Prostate gland (tissue), 2 donors: ENCODE results near the gene TMPRSS15. TPM values are rescaled to one million over a fixed set of nuclear protein-coding genes. Genes with fewer than 3 reads are reported as not detected.

Experiments
- DNase-seq: peaks from one replicate; pipeline ENCODE4 v3.0.0-alpha.2; 2019; ENCODE audit warnings: low spot score
- H3K27ac ChIP-seq, 2 donors: fragments of 200-600 bp; sonication (generic); 2 replicates each; pipeline ENCODE4 v1.5.1; 2017 to 2019
- H3K27me3 ChIP-seq: fragments of 200-600 bp; sonication (generic); replicated peaks from 2 replicates; pipeline ENCODE4 v1.5.1; 2019; ENCODE audit not compliant: insufficient read depth
- H3K36me3 ChIP-seq, 2 donors: fragments of 200-600 bp; sonication (generic); 1 replicate in 1 of 2; 2 replicates in 1 of 2; pipeline versions ENCODE4 v1.5.1 to v1.8.1; 2017 to 2019
- H3K4me1 ChIP-seq: fragments of 200-600 bp; sonication (generic); replicated peaks from 2 replicates; pipeline ENCODE4 v1.5.1; 2019
- H3K4me3 ChIP-seq, 2 donors: fragments of 200-600 bp; sonication (generic); 2 replicates each; pipeline ENCODE4 v1.5.1; 2017 to 2019
- H3K9me3 ChIP-seq: fragments of 200-600 bp; sonication (generic); 2 replicates; pipeline ENCODE4 v1.5.1; 2017
- CTCF ChIP-seq, 4 experiments: fragments of 200-600 bp in 2 of 4; fragments of 450-650 bp in 2 of 4; sonication (generic) in 2 of 4; IDR thresholded peaks; 1 replicate in 3 of 4; 2 replicates in 1 of 4; pipeline ENCODE4 v1.5.1; 2016 to 2019; ENCODE audit warnings: antibody characterized with exemption in 4 of 4, mild to moderate bottlenecking in 2 of 4, moderate library complexity in 2 of 4
- POLR2A ChIP-seq: fragments of 450-650 bp; IDR thresholded peaks from one replicate; pipeline ENCODE4 v1.6.1; 2016; ENCODE audit warnings: antibody characterized with exemption, mild to moderate bottlenecking
- POLR2AphosphoS5 ChIP-seq: sonication (generic); formaldehyde crosslinking; IDR thresholded peaks from one replicate; pipeline ENCODE4 v1.6.1; 2017; ENCODE audit warnings: antibody characterized with exemption
- WGBS: methylation state at CpG from one replicate; pipeline ENCODE4 v1.1.5; 2018; 5-methylcytosine and 5-hydroxymethylcytosine counted together
- intact Hi-C: fragments of 100-400 bp; cut with DNase I; formaldehyde crosslinking; loops from one replicate; pipeline ENCODE4 v1.14.2; 2022
- total RNA-seq, 2 donors: library from RNA; depleted of rRNA; stranded (reverse); fragments of >200 nt; gene quantifications; one replicate each; pipeline ENCODE4 v1.1.0, GENCODE V29; 2016

The TMPRSS15 gene
- total RNA-seq, 2 donors from 2014 or later: 0.34 TPM; not detected in 1

- intact Hi-C loops: no loop called here
- no peak for DNase-seq
- Histone ChIP-seq H3K36me3 (no peaks in the 10 kb centered on the region), H3K9me3 (no peaks in the 10 kb centered on the region), H3K4me3 (no peak overlapping the region), H3K27ac (no peak overlapping the region), H3K4me1 (no peaks in the 10 kb centered on the region), H3K27me3 (no peaks in the 10 kb centered on the region)
- 54% methylated on average over 4 of the region's 4 CpGs for WGBS
- TF ChIP-seq CTCF (IDR thresholded peaks at IDR 0.05) (no peak), POLR2AphosphoS5 (no peak), POLR2A (no peak)
Measured at GRCh38 chr21:18285379-18285778, 118.2 kb downstream of the TMPRSS15 start.

DNA sequence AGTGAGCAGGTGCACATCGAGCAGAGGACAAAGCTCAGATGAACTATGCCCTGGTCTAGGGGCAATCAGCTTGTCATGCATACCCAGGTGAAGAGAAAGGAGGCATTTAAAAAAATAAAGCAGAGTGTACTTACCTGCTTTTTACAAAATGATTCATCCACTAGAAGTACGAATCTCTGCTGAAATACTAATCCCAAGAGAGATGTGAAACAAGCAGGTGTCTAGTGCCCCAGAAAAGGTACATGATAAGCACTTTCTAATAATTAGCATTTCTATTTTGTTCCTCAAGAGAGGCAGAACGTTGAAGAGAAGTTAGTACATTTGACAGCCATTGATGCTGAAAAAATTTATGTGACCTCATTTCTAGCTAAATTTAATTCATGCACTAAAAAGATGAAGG, 127.8 kb downstream of the TMPRSS15 start:
- intact Hi-C loops: no loop called here
- no peak for DNase-seq
- H3K36me3 ChIP-seq: no peaks in the 10 kb centered on the region
- no peak for TF ChIP-seq POLR2A
- TF ChIP-seq POLR2AphosphoS5: no peak
- no peak for TF ChIP-seq CTCF (IDR thresholded peaks at IDR 0.05)
- WGBS: 68% methylated on average over 3 of the region's 3 CpGs
- H3K27ac ChIP-seq: no peak overlapping the region
- no peaks in the 10 kb centered on the region for H3K4me1 ChIP-seq
- H3K4me3 ChIP-seq: no peak overlapping the region
- H3K9me3 ChIP-seq: no peaks in the 10 kb centered on the region
- H3K27me3 ChIP-seq: no peaks in the 10 kb centered on the region

GRCh38 chr21:18274370-18274769, 129.2 kb downstream of the TMPRSS15 start:
- no peak overlapping the region for H3K27ac ChIP-seq
- H3K4me1 ChIP-seq: no peaks in the 10 kb centered on the region
- DNase-seq: no peak
- H3K27me3 ChIP-seq: no peaks in the 10 kb centered on the region
- no peaks in the 10 kb centered on the region for H3K9me3 ChIP-seq
- intact Hi-C loops: no loop called here
- TF ChIP-seq POLR2AphosphoS5 (no peak), POLR2A (no peak), CTCF (IDR thresholded peaks at IDR 0.05) (no peak)
- H3K36me3 ChIP-seq: no peaks in the 10 kb centered on the region
- WGBS: 56% methylated on average over 5 of the region's 5 CpGs
- H3K4me3 ChIP-seq: no peak overlapping the region

- no peak for DNase-seq
- Histone ChIP-seq H3K9me3 (no peaks in the 10 kb centered on the region), H3K36me3 (no peaks in the 10 kb centered on the region), H3K4me1 (no peaks in the 10 kb centered on the region), H3K4me3 (no peak overlapping the region), H3K27ac (no peak overlapping the region), H3K27me3 (no peaks in the 10 kb centered on the region)
- TF ChIP-seq CTCF (IDR thresholded peaks at IDR 0.05) (no peak), POLR2AphosphoS5 (no peak), POLR2A (no peak)
- WGBS: 90% methylated on average over 4 of the region's 4 CpGs
- intact Hi-C loops: no loop called here
Measured at GRCh38 chr21:18273400-18273799, 130.2 kb downstream of the TMPRSS15 start.

- Histone ChIP-seq H3K27ac (no peak overlapping the region), H3K36me3 (no peaks in the 10 kb centered on the region), H3K4me3 (no peak overlapping the region), H3K4me1 (no peaks in the 10 kb centered on the region), H3K27me3 (no peaks in the 10 kb centered on the region), H3K9me3 (no peaks in the 10 kb centered on the region)
- WGBS: 89% methylated on average over 7 of the region's 7 CpGs
- intact Hi-C loops: no loop called here
- DNase-seq: no peak
- no peak for TF ChIP-seq POLR2AphosphoS5
Measured at GRCh38 chr21:18269856-18270255, 133.7 kb downstream of the TMPRSS15 start.
